HCT116 (cell line): ENCODE results near the gene JAK1. TPM values are rescaled to one million over a fixed set of nuclear protein-coding genes. Genes with fewer than 3 reads are reported as not detected.

Source experiments
- ATAC-seq: fragments of 200-7000 bp; cut with Tn5 transposase; 2 replicates; pipeline ENCODE4 v1.9.1; 2020; ENCODE audit warnings: mild to moderate bottlenecking, moderate library complexity
- BruUV-seq: library from RNA; stranded (reverse); fragments of 400-500 nt; replicated peaks from 2 replicates; lab custom pipeline; 2021; lab: Mats Ljungman, UMichigan
- CTCF ChIA-PET: fragments of 300-600 bp; sonication (Branson Sonifier 250); formaldehyde crosslinking; loops from one replicate; lab custom pipeline; 2021; ENCODE audit warnings: antibody characterized with exemption; lab: Charles Lee
- POLR2A ChIA-PET: fragments of 300-600, 350-600 bp; sonication (Branson Sonifier 250); formaldehyde crosslinking; loops from one replicate; lab custom pipeline; 2021; ENCODE audit warnings: antibody characterized with exemption; lab: Charles Lee
- RAD21 ChIA-PET, 2 experiments: fragments of 300-600 bp; sonication (Branson Sonifier 250); formaldehyde crosslinking; loops; one replicate each; lab custom pipeline; 2023; ENCODE audit warnings: low total read pairs in 2 of 2; ENCODE audit not compliant: uncharacterized antibody in 2 of 2, unreplicated experiment in 2 of 2, low non-redundant PET in 1 of 2; lab: Charles Lee
- DNase-seq: peaks from one replicate; pipeline ENCODE4 v3.0.0-alpha.2; 2010; ENCODE audit warnings: low read depth, low spot score
- H2AFZ ChIP-seq: fragments of 200-600 bp; shearing (Covaris generic), sonication (generic); 2 replicates; pipeline ENCODE4 v1.6.1; 2017; ENCODE audit warnings: low read depth, mixed run types, mixed read lengths, antibody characterized with exemption, low read length; ENCODE audit not compliant: poor library complexity, severe bottlenecking
- H3K27ac ChIP-seq: 2 replicates; pipeline ENCODE4 v1.5.1; 2012; ENCODE audit warnings: low read depth, low read length
- H3K27me3 ChIP-seq: fragments of 200-600 bp; sonication (generic); 2 replicates; pipeline ENCODE4 v1.6.1; 2016; ENCODE audit warnings: mixed run types, low read length, mixed read lengths; ENCODE audit not compliant: insufficient read depth
- H3K36me3 ChIP-seq, 2 experiments: fragments of 200-500 bp in 1 of 2; fragments of 200-600 bp in 1 of 2; sonication (Bioruptor generic) in 1 of 2; sonication (generic) in 1 of 2; 2 replicates each; pipeline versions ENCODE4 v1.5.1 to v1.6.1; 2014 to 2016; ENCODE audit warnings: low read length in 2 of 2, inconsistent platforms in 1 of 2, mixed read lengths in 1 of 2, mixed run types in 1 of 2; ENCODE audit not compliant: insufficient read depth in 2 of 2, control insufficient read depth in 1 of 2
- H3K4me1 ChIP-seq, 2 experiments: fragments of 200-600 bp in 1 of 2; sonication (generic) in 1 of 2; 2 replicates each; pipeline versions ENCODE4 v1.5.1 to v1.6.1; 2012 to 2017; ENCODE audit warnings: low read length in 2 of 2, inconsistent platforms in 1 of 2, mild to moderate bottlenecking in 1 of 2, mixed read lengths in 1 of 2, mixed run types in 1 of 2, moderate library complexity in 1 of 2; ENCODE audit not compliant: insufficient read depth in 2 of 2, control insufficient read depth in 1 of 2
- H3K4me2 ChIP-seq: fragments of 200-600 bp; sonication (generic); 2 replicates; pipeline ENCODE4 v1.6.1; 2017; ENCODE audit warnings: mixed run types, low read length, mixed read lengths
- H3K4me3 ChIP-seq, 2 experiments: fragments of 200-600 bp in 1 of 2; sonication (generic) in 1 of 2; replicated peaks in 1 of 2; 2 replicates each; pipeline ENCODE4 v1.5.1; 2011 to 2016; ENCODE audit warnings: low read length in 2 of 2, control low read depth in 1 of 2, low read depth in 1 of 2, mild to moderate bottlenecking in 1 of 2, mixed read lengths in 1 of 2, mixed run types in 1 of 2
- H3K79me2 ChIP-seq: fragments of 200-600 bp; sonication (generic); 2 replicates; pipeline ENCODE4 v1.6.1; 2017; ENCODE audit warnings: mild to moderate bottlenecking, mixed run types, low read length, moderate library complexity, mixed read lengths; ENCODE audit not compliant: insufficient read depth
- H3K9ac ChIP-seq: fragments of 200-600 bp; sonication (generic); 2 replicates; pipeline ENCODE4 v1.6.1; 2016; ENCODE audit warnings: low read length, mixed read lengths
- H3K9me2 ChIP-seq: fragments of 200-600 bp; sonication (generic), shearing (Covaris generic); 2 replicates; pipeline ENCODE4 v1.6.1; 2017; ENCODE audit warnings: mixed run types, mild to moderate bottlenecking, moderate library complexity; ENCODE audit not compliant: insufficient read depth
- H3K9me3 ChIP-seq, 2 experiments: fragments of 200-500 bp in 1 of 2; fragments of 200-600 bp in 1 of 2; sonication (Bioruptor generic) in 1 of 2; sonication (generic) in 1 of 2; 2 replicates each; pipeline ENCODE4 v1.6.1; 2014 to 2017; ENCODE audit warnings: low read length in 2 of 2, mixed read lengths in 2 of 2, inconsistent platforms in 1 of 2, low read depth in 1 of 2, mild to moderate bottlenecking in 1 of 2, mixed run types in 1 of 2, moderate library complexity in 1 of 2; ENCODE audit not compliant: control insufficient read depth in 1 of 2, insufficient read depth in 1 of 2
- H4K20me1 ChIP-seq: fragments of 200-600 bp; sonication (generic), shearing (Covaris generic); 2 replicates; pipeline ENCODE4 v1.6.1; 2017; ENCODE audit warnings: mixed run types, mild to moderate bottlenecking, moderate library complexity; ENCODE audit not compliant: insufficient read depth
- CBX3 ChIP-seq: IDR thresholded peaks from 2 replicates; pipeline ENCODE4 v1.6.1; 2012; ENCODE audit warnings: low read depth
- CEBPB ChIP-seq: IDR thresholded peaks from 2 replicates; pipeline ENCODE4 v1.6.1; 2012; ENCODE audit warnings: low read depth
- EGR1 ChIP-seq: IDR thresholded peaks from 2 replicates; pipeline ENCODE4 v1.6.1; 2012; ENCODE audit warnings: low read depth
- EZH2 ChIP-seq: fragments of 200-600 bp; sonication (generic); IDR thresholded peaks from 2 replicates; pipeline ENCODE4 v1.6.1; 2017; ENCODE audit warnings: antibody characterized with exemption, mixed run types
- FOSL1 ChIP-seq: IDR thresholded peaks from 2 replicates; pipeline ENCODE4 v1.6.1; 2012; ENCODE audit warnings: low read depth
- JUND ChIP-seq: IDR thresholded peaks from 2 replicates; pipeline ENCODE4 v1.6.1; 2012
- POLR2A ChIP-seq: IDR thresholded peaks from 2 replicates; pipeline ENCODE4 v1.7.0; 2011; ENCODE audit warnings: borderline replicate concordance; ENCODE audit not compliant: insufficient read depth, insufficient read length; ENCODE audit errors: extremely low read depth
- POLR2AphosphoS5 ChIP-seq: IDR thresholded peaks from 2 replicates; pipeline ENCODE4 v1.6.1; 2011; ENCODE audit warnings: mild to moderate bottlenecking, low read depth, low read length, moderate library complexity
- RAD21 ChIP-seq: IDR thresholded peaks from 2 replicates; pipeline ENCODE4 v1.6.1; 2012; ENCODE audit warnings: low read depth, mild to moderate bottlenecking
- SIN3A ChIP-seq: IDR thresholded peaks from 2 replicates; pipeline ENCODE4 v1.6.1; 2012; ENCODE audit warnings: low read depth
- SP1 ChIP-seq: IDR thresholded peaks from 2 replicates; pipeline ENCODE4 v1.6.1; 2012; ENCODE audit warnings: low read depth
- TCF7L2 ChIP-seq: IDR thresholded peaks from 2 replicates; pipeline ENCODE4 v1.7.0; 2011; ENCODE audit warnings: borderline replicate concordance, inconsistent platforms; ENCODE audit not compliant: insufficient read depth, insufficient read length; ENCODE audit errors: extremely low read depth
- ZNF274 ChIP-seq: fragments of 200-500 bp; sonication (Bioruptor generic); IDR thresholded peaks from 2 replicates; pipeline ENCODE4 v1.6.1; 2014; ENCODE audit warnings: mild to moderate bottlenecking, low read depth, low read length, inconsistent platforms
- intact Hi-C: fragments of 100-400 bp; cut with micrococcal nuclease; formaldehyde crosslinking; loops from 2 replicates; pipeline ENCODE4 v1.10.0; 2022
- total RNA-seq: library from RNA; stranded (reverse); gene quantifications from one replicate; pipeline ENCODE4 v1.2.1, GENCODE V29; 2021; ENCODE audit not compliant: unreplicated experiment
- TF ChIP-seq, protein P1 (sequence below), 3 experiments: fragments of 200-600 bp in 1 of 3; sonication (generic) in 1 of 3; IDR thresholded peaks in 2 of 3; conservative IDR thresholded peaks in 1 of 3; 2 replicates each; pipeline ENCODE4 v1.5.1; 2012 to 2017; ENCODE audit warnings: low read depth in 2 of 3, low read length in 2 of 3, antibody characterized with exemption in 1 of 3, borderline replicate concordance in 1 of 3, control low read depth in 1 of 3, mild to moderate bottlenecking in 1 of 3, mixed read lengths in 1 of 3, mixed run types in 1 of 3, moderate library complexity in 1 of 3; ENCODE audit not compliant: insufficient read depth in 1 of 3
- TF ChIP-seq, protein P2 (sequence below): IDR thresholded peaks from 2 replicates; pipeline ENCODE4 v1.6.1; 2011; ENCODE audit warnings: mild to moderate bottlenecking, low read length, moderate library complexity; ENCODE audit not compliant: insufficient replicate concordance; ENCODE audit errors: extremely low read depth
- TF ChIP-seq, protein P3 (sequence below): IDR thresholded peaks from 2 replicates; pipeline ENCODE4 v1.6.1; 2012
- TF ChIP-seq, protein P4 (sequence below): IDR thresholded peaks from 2 replicates; pipeline ENCODE4 v1.6.1; 2012

JAK1 gene
- total RNA-seq, 1 experiment from 2014 or later, result 53.2 TPM

DNA sequence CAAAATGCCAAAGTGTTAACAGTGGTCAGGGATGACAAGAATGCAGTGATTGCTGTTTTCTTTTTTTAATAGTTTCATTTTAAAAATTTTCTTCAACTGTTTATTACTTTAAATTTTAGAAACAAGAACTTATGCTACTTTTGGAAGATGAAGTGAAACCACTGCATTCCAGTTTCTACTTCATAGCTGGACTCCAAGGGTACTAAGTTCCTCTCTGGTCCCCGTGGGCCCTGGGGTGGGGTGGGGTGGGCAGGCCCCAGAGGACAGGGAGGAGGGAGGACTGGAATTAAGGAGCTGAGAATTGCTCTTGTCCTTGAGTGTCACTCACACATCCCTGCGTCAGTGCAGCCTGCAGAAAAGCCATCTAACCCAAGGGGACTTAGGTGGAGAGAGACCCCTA is 124.1 kb downstream of the JAK1 start:
- Histone ChIP-seq H3K79me2 (no peaks in the 10 kb centered on the region), H3K27ac (no peak overlapping the region), H3K9me2 (no peaks in the 10 kb centered on the region)
- no peak for ATAC-seq
- POLR2A ChIA-PET, result no interaction called here
- TF ChIP-seq FOSL1 (no peak), EGR1 (no peak), SP1 (no peak), POLR2AphosphoS5 (no peak), EZH2 (no peak), RAD21 (no peak), JUND (no peak), ZNF274 (no peak), SIN3A (no peak), POLR2A (no peak), TCF7L2 (no peak), CEBPB (no peak), CBX3 (no peak)
- TF ChIP-seq, protein P1, sequence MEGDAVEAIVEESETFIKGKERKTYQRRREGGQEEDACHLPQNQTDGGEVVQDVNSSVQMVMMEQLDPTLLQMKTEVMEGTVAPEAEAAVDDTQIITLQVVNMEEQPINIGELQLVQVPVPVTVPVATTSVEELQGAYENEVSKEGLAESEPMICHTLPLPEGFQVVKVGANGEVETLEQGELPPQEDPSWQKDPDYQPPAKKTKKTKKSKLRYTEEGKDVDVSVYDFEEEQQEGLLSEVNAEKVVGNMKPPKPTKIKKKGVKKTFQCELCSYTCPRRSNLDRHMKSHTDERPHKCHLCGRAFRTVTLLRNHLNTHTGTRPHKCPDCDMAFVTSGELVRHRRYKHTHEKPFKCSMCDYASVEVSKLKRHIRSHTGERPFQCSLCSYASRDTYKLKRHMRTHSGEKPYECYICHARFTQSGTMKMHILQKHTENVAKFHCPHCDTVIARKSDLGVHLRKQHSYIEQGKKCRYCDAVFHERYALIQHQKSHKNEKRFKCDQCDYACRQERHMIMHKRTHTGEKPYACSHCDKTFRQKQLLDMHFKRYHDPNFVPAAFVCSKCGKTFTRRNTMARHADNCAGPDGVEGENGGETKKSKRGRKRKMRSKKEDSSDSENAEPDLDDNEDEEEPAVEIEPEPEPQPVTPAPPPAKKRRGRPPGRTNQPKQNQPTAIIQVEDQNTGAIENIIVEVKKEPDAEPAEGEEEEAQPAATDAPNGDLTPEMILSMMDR (IDR thresholded peaks at IDR 0.05 in 2 of 3, conservative IDR thresholded peaks at IDR 0.05 in 1 of 3; ENCODE audit: borderline replicate concordance in 1 of 3, insufficient read depth in 1 of 3, low read depth in 2 of 3, low read length in 2 of 3), result no peak
- TF ChIP-seq, protein P2, sequence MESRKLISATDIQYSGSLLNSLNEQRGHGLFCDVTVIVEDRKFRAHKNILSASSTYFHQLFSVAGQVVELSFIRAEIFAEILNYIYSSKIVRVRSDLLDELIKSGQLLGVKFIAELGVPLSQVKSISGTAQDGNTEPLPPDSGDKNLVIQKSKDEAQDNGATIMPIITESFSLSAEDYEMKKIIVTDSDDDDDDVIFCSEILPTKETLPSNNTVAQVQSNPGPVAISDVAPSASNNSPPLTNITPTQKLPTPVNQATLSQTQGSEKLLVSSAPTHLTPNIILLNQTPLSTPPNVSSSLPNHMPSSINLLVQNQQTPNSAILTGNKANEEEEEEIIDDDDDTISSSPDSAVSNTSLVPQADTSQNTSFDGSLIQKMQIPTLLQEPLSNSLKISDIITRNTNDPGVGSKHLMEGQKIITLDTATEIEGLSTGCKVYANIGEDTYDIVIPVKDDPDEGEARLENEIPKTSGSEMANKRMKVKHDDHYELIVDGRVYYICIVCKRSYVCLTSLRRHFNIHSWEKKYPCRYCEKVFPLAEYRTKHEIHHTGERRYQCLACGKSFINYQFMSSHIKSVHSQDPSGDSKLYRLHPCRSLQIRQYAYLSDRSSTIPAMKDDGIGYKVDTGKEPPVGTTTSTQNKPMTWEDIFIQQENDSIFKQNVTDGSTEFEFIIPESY, result no peak
- TF ChIP-seq, protein P3, sequence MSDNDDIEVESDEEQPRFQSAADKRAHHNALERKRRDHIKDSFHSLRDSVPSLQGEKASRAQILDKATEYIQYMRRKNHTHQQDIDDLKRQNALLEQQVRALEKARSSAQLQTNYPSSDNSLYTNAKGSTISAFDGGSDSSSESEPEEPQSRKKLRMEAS, result no peak
- TF ChIP-seq, protein P4, sequence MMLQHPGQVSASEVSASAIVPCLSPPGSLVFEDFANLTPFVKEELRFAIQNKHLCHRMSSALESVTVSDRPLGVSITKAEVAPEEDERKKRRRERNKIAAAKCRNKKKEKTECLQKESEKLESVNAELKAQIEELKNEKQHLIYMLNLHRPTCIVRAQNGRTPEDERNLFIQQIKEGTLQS, result no peak
- TF ChIP-seq, all 23 proteins: peak for 0
- Histone ChIP-seq H3K36me3 (peaks cover under 1 to 11% of the 10 kb centered on the region in 2 experiments; a peak in 2 of 4 replicates), H3K9me3 (no peaks in the 10 kb centered on the region), H3K27me3 (no peaks in the 10 kb centered on the region), H3K4me3 (no peak overlapping the region), H2AFZ (no peak overlapping the region), H4K20me1 (no peaks in the 10 kb centered on the region), H3K4me1 (no peaks in the 10 kb centered on the region), H3K9ac (no peak overlapping the region), H3K4me2 (no peak overlapping the region)
- no TSS peak for BruUV-seq
- ChIA-PET CTCF (no interaction called here), RAD21 (no interaction called here)
- intact Hi-C loops, result no loop called here
- DNase-seq, result no peak
